Fibroblast of skin of right biceps (primary cell): ENCODE data around the gene HIGD1A.

Source experiments
- DNase-seq: peaks from one replicate; pipeline ENCODE4 v3.0.0-alpha.2; 2013

Gene HIGD1A

GRCh38 chr3:42795621-42796181 lies 8.6 kb downstream of the HIGD1A start:
- no peak for DNase-seq

- no peak for DNase-seq
Observed at GRCh38 chr3:42790714-42791229, 13.5 kb downstream of the HIGD1A start.

GRCh38 chr3:42786631-42787030 lies 17.7 kb downstream of the HIGD1A start:
- no peak for DNase-seq

- DNase-seq, result no peak
Observed at GRCh38 chr3:42786212-42786611, 18.1 kb downstream of the HIGD1A start.

- peak; percentile 66 for DNase-seq
Observed at GRCh38 chr3:42780892-42781700, 23.2 kb downstream of the HIGD1A start.

- no peak for DNase-seq
Observed at GRCh38 chr3:42780398-42780797, 23.9 kb downstream of the HIGD1A start.

GRCh38 chr3:42778644-42779043 lies 25.6 kb downstream of the HIGD1A start:
- peak; percentile 10 for DNase-seq

- no peak for DNase-seq
Observed at GRCh38 chr3:42773409-42773751, 30.9 kb downstream of the HIGD1A start.

- peak; percentile 91 for DNase-seq
Observed at GRCh38 chr3:42772670-42773408, 31.5 kb downstream of the HIGD1A start, which contains the start of gene CCDC13. Gene CCDC13 (minus strand): TSS chr3:42773253. CDS start chr3:42758345, 14,908 bp downstream.

- DNase-seq, result no peak
Observed at GRCh38 chr3:42771271-42771670, 33.0 kb downstream of the HIGD1A start.

- no peak for DNase-seq
Observed at GRCh38 chr3:42769477-42770131, 34.7 kb downstream of the HIGD1A start.

GRCh38 chr3:42764561-42765295 lies 39.6 kb downstream of the HIGD1A start:
- DNase-seq, result no peak

GRCh38 chr3:42764115-42764514 lies 40.2 kb downstream of the HIGD1A start:
- no peak for DNase-seq

- peak; percentile 33 for DNase-seq
Observed at GRCh38 chr3:42763021-42763420, 41.3 kb downstream of the HIGD1A start.

- no peak for DNase-seq
Observed at GRCh38 chr3:42762046-42762724, 42.1 kb downstream of the HIGD1A start.

- no peak for DNase-seq
Observed at GRCh38 chr3:42758126-42758525, 46.2 kb downstream of the HIGD1A start.

- no peak for DNase-seq
Observed at GRCh38 chr3:42756681-42757213, 47.5 kb downstream of the HIGD1A start.

- DNase-seq, result peak; percentile 17
Observed at GRCh38 chr3:42755681-42756578, 48.4 kb downstream of the HIGD1A start.

GRCh38 chr3:42753757-42754156 lies 50.5 kb downstream of the HIGD1A start:
- no peak for DNase-seq

- DNase-seq, result no peak
Observed at GRCh38 chr3:42752961-42753360, 51.3 kb downstream of the HIGD1A start.
